Gastroesophageal sphincter (tissue), 3 donors: ENCODE results near the gene FOXD4L1.
"Not testable (repeated sequence)": the region's sequence is repeated elsewhere in the genome, so short reads cannot be mapped to it uniquely, and the experiment has no call there.

Experiments
- CTCF ChIP-seq, 4 experiments: fragments of 200-600 bp in 2 of 4; fragments of 450-650 bp in 2 of 4; sonication (generic) in 1 of 4; IDR thresholded peaks; one replicate each; pipeline ENCODE4 v1.5.1; 2017 to 2019; ENCODE audit warnings: antibody characterized with exemption in 4 of 4, mild to moderate bottlenecking in 2 of 4, moderate library complexity in 2 of 4
- POLR2A ChIP-seq, 2 donors: fragments of 450-650 bp; IDR thresholded peaks; one replicate each; pipeline ENCODE4 v1.6.1; 2017; ENCODE audit warnings: antibody characterized with exemption in 2 of 2, mild to moderate bottlenecking in 2 of 2, moderate library complexity in 1 of 2

DNA sequence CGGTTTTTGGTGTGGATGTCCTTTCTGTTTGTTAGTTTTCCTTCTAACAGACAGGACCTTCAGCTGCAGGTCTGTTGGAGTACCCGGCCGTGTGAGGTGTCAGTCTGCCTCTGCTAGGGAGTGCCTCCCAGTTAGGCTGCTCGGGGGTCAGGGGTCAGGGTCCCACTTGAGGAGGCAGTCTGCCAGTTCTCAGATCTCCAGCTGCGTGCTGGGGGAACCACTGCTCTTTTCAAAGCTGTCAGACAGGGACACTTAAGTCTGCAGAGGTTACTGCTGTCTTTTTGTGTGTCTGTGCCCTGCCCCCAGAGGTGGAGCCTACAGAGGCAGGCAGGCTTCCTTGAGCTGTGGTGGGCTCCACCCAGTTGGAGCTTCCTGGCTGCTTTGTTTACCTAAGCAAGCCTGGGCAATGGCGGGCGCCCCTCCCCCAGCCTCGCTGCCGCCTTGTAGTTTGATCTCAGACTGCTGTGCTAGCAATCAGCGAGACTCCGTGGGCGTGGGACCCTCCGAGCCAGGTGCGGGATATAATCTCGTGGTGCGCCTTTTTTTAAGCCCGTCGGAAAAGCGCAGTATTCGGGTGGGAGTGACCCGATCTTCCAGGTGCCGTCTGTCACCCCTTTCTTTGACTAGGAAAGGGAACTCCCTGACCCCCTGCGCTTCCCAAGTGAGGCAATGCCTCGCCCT, 21.6 kb upstream of the FOXD4L1 start:
- TF ChIP-seq CTCF, POLR2A (IDR thresholded peaks at IDR 0.05): not testable (repeated sequence)
